ENCODE data around the gene STAM.

The STAM gene

GRCh38 chr10:17643339-17643754 is 604 bp upstream of the STAM start:
- H3K9me3 Mint-ChIP-seq, result peaks cover 10% of the 10 kb centered on the region
- H3K27ac Mint-ChIP-seq, result peak overlapping the region; percentile 100
- H3K36me3 Mint-ChIP-seq (ENCODE audit: low read depth), result peaks cover 36% of the 10 kb centered on the region
- H3K4me3 Mint-ChIP-seq, result peak overlapping the region; percentile 100
- TF ChIP-seq CTCF (IDR thresholded peaks at IDR 0.05), result no peak
- peak; percentile 59 for DNase-seq
- no peaks in the 10 kb centered on the region for H3K27me3 Mint-ChIP-seq (ENCODE audit: low read depth, poor library complexity)
- peaks cover 30% of the 10 kb centered on the region for H3K4me1 Mint-ChIP-seq

GRCh38 chr10:17644485-17644943 is 563 bp downstream of the STAM start:
- DNase-seq, result no peak
- Mint-ChIP-seq H3K27me3 (ENCODE audit: low read depth, poor library complexity) (no peaks in the 10 kb centered on the region), H3K4me1 (peaks cover 30% of the 10 kb centered on the region), H3K9me3 (peaks cover 10% of the 10 kb centered on the region), H3K36me3 (ENCODE audit: low read depth) (peaks cover 48% of the 10 kb centered on the region), H3K4me3 (peak overlapping the region; percentile 100), H3K27ac (peak overlapping the region; percentile 100)
- no peak for TF ChIP-seq CTCF (IDR thresholded peaks at IDR 0.05)

GRCh38 chr10:17645621-17646345 is 1.8 kb downstream of the STAM start:
- no peak overlapping the region for H3K27ac Mint-ChIP-seq
- H3K9me3 Mint-ChIP-seq, result peaks cover 8% of the 10 kb centered on the region
- H3K4me1 Mint-ChIP-seq, result peaks cover 30% of the 10 kb centered on the region
- H3K36me3 Mint-ChIP-seq (ENCODE audit: low read depth), result peaks cover 48% of the 10 kb centered on the region
- TF ChIP-seq CTCF (IDR thresholded peaks at IDR 0.05), result no peak
- H3K4me3 Mint-ChIP-seq, result peak overlapping the region; percentile 100
- DNase-seq, result no peak
- H3K27me3 Mint-ChIP-seq (ENCODE audit: low read depth, poor library complexity), result no peaks in the 10 kb centered on the region

- DNase-seq, result no peak
- Mint-ChIP-seq H3K9me3 (peaks cover 19% of the 10 kb centered on the region), H3K27me3 (ENCODE audit: low read depth, poor library complexity) (no peaks in the 10 kb centered on the region), H3K4me1 (peaks cover 30% of the 10 kb centered on the region), H3K36me3 (ENCODE audit: low read depth) (peaks cover 54% of the 10 kb centered on the region), H3K27ac (peak overlapping the region; percentile 58), H3K4me3 (no peak overlapping the region)
- no peak for TF ChIP-seq CTCF (IDR thresholded peaks at IDR 0.05)
Measured at GRCh38 chr10:17647326-17647725, 3.4 kb downstream of the STAM start.

- Mint-ChIP-seq H3K27me3 (ENCODE audit: low read depth, poor library complexity) (no peaks in the 10 kb centered on the region), H3K4me3 (no peak overlapping the region), H3K36me3 (ENCODE audit: low read depth) (peaks cover 65% of the 10 kb centered on the region), H3K27ac (peak overlapping the region; percentile 66), H3K9me3 (peaks cover 29% of the 10 kb centered on the region), H3K4me1 (peaks cover 24% of the 10 kb centered on the region)
- DNase-seq, result no peak
- TF ChIP-seq CTCF (IDR thresholded peaks at IDR 0.05), result no peak
Measured at GRCh38 chr10:17648243-17649035, 4.5 kb downstream of the STAM start.

Data from nephron progenitor cell (in vitro differentiated cells).